A673 (cell line): ENCODE results near the gene TLCD3B. TPM values are rescaled to one million over a fixed set of nuclear protein-coding genes. Genes with fewer than 3 reads are reported as not detected.

Source experiments
- BruUV-seq: library from RNA; stranded (reverse); fragments of 400-500 nt; replicated peaks from 2 replicates; lab custom pipeline; 2021; lab: Mats Ljungman, UMichigan
- CTCF ChIA-PET: fragments of 300-600 bp; sonication (Branson Sonifier 250); formaldehyde crosslinking; loops from one replicate; lab custom pipeline; 2022; ENCODE audit warnings: antibody characterized with exemption; lab: Charles Lee
- POLR2A ChIA-PET: fragments of 300-600 bp; sonication (Branson Sonifier 250); formaldehyde crosslinking; loops from one replicate; lab custom pipeline; 2022; ENCODE audit warnings: antibody characterized with exemption; ENCODE audit not compliant: low non-redundant PET; lab: Charles Lee
- DNase-seq: peaks from one replicate; pipeline ENCODE4 v3.0.0-alpha.2; 2015; ENCODE audit warnings: low spot score
- H3K27ac ChIP-seq: fragments of 200-600 bp; sonication (generic); 2 replicates; pipeline ENCODE4 v1.5.1; 2016; ENCODE audit warnings: mixed run types, low read depth, mild to moderate bottlenecking, mixed read lengths, antibody characterized with exemption, low read length; ENCODE audit not compliant: poor library complexity, severe bottlenecking
- H3K27me3 ChIP-seq: fragments of 200-600 bp; sonication (generic); replicated peaks from 2 replicates; pipeline ENCODE4 v1.6.1; 2017; ENCODE audit warnings: mixed run types, low read depth, mild to moderate bottlenecking, mixed read lengths, antibody characterized with exemption, low read length; ENCODE audit not compliant: insufficient read depth, poor library complexity
- H3K36me3 ChIP-seq: fragments of 200-600 bp; sonication (generic); 2 replicates; pipeline ENCODE4 v1.6.1; 2016; ENCODE audit warnings: mixed run types, mild to moderate bottlenecking, mixed read lengths, antibody characterized with exemption, low read length; ENCODE audit not compliant: insufficient read depth, poor library complexity, severe bottlenecking
- H3K4me1 ChIP-seq: fragments of 200-600 bp; sonication (generic); 2 replicates; pipeline ENCODE4 v1.6.1; 2017; ENCODE audit warnings: mixed run types, mild to moderate bottlenecking, mixed read lengths, antibody characterized with exemption, low read length; ENCODE audit not compliant: insufficient read depth, poor library complexity, severe bottlenecking
- H3K4me3 ChIP-seq: fragments of 200-600 bp; sonication (generic); 2 replicates; pipeline ENCODE4 v1.5.1; 2016; ENCODE audit warnings: low read depth, mixed run types, mild to moderate bottlenecking, mixed read lengths, low read length; ENCODE audit not compliant: poor library complexity, severe bottlenecking
- H3K9me3 ChIP-seq: fragments of 200-600 bp; sonication (generic); 2 replicates; pipeline ENCODE4 v1.6.1; 2016; ENCODE audit warnings: mixed run types, low read depth, mild to moderate bottlenecking, mixed read lengths, antibody characterized with exemption, low read length; ENCODE audit not compliant: poor library complexity, severe bottlenecking
- EZH2 ChIP-seq: fragments of 200-600 bp; sonication (generic); IDR thresholded peaks from 2 replicates; pipeline ENCODE4 v1.6.1; 2017; ENCODE audit warnings: borderline replicate concordance, low read depth, mild to moderate bottlenecking, mixed read lengths, antibody characterized with exemption, low read length; ENCODE audit not compliant: poor library complexity, severe bottlenecking
- intact Hi-C: fragments of 100-400 bp; cut with micrococcal nuclease; formaldehyde crosslinking; loops from one replicate; pipeline ENCODE4 v1.10.0; 2022; ENCODE audit not compliant: unreplicated experiment
- total RNA-seq: library from RNA; stranded (reverse); gene quantifications from 2 replicates; pipeline ENCODE4 v1.2.3, GENCODE V29; 2021
- TF ChIP-seq, protein P1 (sequence below): fragments of 300-800, 200-600 bp; sonication (generic); conservative IDR thresholded peaks from 2 replicates; pipeline ENCODE4 v1.5.1; 2017; ENCODE audit warnings: low read depth, mild to moderate bottlenecking, antibody characterized with exemption, low read length, moderate library complexity, mixed read lengths

TLCD3B gene
- total RNA-seq, 1 experiment from 2014 or later, result 1.9 TPM

DNA sequence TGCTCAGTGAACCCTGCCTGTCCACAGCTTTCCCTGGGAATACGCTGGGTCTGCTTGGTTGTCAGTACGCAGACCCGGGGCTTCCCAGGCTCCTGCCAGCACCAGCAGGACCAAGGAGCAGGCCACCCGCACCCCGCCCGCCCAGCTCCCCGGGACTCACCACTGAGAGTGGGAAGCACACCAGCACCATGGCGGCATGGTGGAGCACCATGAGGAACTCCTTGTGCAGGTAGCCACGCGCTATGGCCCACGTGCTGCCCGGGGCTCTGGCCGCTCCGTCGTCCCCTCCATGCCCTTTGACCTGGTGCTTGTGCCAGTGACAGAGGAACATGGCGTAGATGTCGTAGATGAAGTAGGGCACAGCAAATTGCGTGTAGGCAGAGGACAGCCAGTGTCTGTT lies 4.6 kb downstream of the TLCD3B start:
- intact Hi-C loops, result no loop called here
- ChIA-PET CTCF (no interaction called here), POLR2A (no interaction called here)
- no TSS peak for BruUV-seq
- H3K4me3 ChIP-seq, result no peak overlapping the region
- H3K9me3 ChIP-seq, result no peaks in the 10 kb centered on the region
- H3K27me3 ChIP-seq, result no peaks in the 10 kb centered on the region
- DNase-seq, result no peak
- TF ChIP-seq, protein P1, sequence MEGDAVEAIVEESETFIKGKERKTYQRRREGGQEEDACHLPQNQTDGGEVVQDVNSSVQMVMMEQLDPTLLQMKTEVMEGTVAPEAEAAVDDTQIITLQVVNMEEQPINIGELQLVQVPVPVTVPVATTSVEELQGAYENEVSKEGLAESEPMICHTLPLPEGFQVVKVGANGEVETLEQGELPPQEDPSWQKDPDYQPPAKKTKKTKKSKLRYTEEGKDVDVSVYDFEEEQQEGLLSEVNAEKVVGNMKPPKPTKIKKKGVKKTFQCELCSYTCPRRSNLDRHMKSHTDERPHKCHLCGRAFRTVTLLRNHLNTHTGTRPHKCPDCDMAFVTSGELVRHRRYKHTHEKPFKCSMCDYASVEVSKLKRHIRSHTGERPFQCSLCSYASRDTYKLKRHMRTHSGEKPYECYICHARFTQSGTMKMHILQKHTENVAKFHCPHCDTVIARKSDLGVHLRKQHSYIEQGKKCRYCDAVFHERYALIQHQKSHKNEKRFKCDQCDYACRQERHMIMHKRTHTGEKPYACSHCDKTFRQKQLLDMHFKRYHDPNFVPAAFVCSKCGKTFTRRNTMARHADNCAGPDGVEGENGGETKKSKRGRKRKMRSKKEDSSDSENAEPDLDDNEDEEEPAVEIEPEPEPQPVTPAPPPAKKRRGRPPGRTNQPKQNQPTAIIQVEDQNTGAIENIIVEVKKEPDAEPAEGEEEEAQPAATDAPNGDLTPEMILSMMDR, result no peak
- no peak for TF ChIP-seq EZH2
- H3K4me1 ChIP-seq, result no peaks in the 10 kb centered on the region
- no peak overlapping the region for H3K27ac ChIP-seq
- no peaks in the 10 kb centered on the region for H3K36me3 ChIP-seq

DNA sequence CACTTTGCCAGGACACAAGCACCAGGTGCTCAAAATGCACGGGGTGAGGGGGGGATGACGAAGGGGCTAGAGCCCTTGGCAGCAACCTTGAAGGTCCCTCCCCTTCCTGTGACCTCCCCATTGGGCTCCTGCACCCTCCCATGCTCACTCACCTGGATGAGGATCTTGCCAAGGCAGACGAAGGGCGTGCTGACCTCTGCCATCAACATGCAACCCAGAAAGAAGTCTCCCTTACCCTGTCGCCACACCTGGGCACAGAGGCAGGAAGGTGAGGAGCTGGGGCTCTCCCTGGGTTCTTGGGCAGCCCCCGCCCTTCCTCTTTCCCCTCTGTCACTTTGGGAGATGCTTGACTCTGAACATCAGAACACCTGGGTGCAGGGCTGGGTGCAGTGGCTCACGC lies 5.5 kb downstream of the TLCD3B start:
- BruUV-seq, result no TSS peak
- Histone ChIP-seq H3K9me3 (no peaks in the 10 kb centered on the region), H3K27ac (no peak overlapping the region), H3K4me3 (no peak overlapping the region), H3K36me3 (no peaks in the 10 kb centered on the region), H3K27me3 (no peaks in the 10 kb centered on the region), H3K4me1 (no peaks in the 10 kb centered on the region)
- CTCF ChIA-PET, result no interaction called here
- no peak for DNase-seq
- intact Hi-C loops, result no loop called here
- POLR2A ChIA-PET, result no interaction called here
- TF ChIP-seq EZH2, result no peak
- TF ChIP-seq, protein P1, result no peak

DNA sequence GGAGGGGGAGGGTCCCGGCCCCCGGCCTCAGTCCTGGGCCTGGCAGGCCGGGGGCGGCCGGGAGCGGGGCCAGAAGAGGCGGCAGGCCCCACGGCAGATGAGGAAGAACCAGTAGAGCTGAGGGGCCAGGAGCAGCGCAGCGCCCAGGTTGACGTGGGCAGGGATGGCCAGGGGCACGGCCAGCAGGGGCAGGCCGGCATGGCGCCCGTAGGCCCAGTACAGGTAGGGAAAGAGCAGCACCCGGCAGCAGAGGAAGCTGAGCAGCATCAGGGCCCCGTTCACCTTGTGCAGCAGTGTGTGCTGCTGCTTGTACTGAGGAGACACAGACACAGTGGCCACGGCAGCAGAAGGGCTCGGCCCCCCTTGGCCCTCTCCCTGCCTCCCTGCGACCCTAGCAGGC lies 5.9 kb downstream of the TLCD3B start:
- no peak for DNase-seq
- BruUV-seq, result no TSS peak
- ChIA-PET CTCF (no interaction called here), POLR2A (no interaction called here)
- no peaks in the 10 kb centered on the region for H3K4me1 ChIP-seq
- H3K9me3 ChIP-seq, result no peaks in the 10 kb centered on the region
- no peaks in the 10 kb centered on the region for H3K27me3 ChIP-seq
- no peak overlapping the region for H3K27ac ChIP-seq
- no peaks in the 10 kb centered on the region for H3K36me3 ChIP-seq
- intact Hi-C loops, result no loop called here
- TF ChIP-seq EZH2, result no peak
- TF ChIP-seq, protein P1, result no peak
- no peak overlapping the region for H3K4me3 ChIP-seq
